SK-N-SH (cell line): ENCODE results near the gene MAMDC2. TPM values are rescaled to one million over a fixed set of nuclear protein-coding genes. Genes with fewer than 3 reads are reported as not detected.

Source experiments
- CTCF ChIA-PET: fragments of 300-600, 350-600 bp; formaldehyde crosslinking; extraction: SDS; loops from one replicate; lab custom pipeline; 2021; lab: Yijun Ruan, JAX
- POLR2A ChIA-PET: fragments of 350-600 bp; sonication (Branson Sonifier 250); formaldehyde crosslinking; extraction: SDS; loops from one replicate; lab custom pipeline; 2020; ENCODE audit warnings: antibody characterized with exemption, inconsistent platforms; lab: Yijun Ruan, JAX
- DNase-seq: peaks from one replicate; pipeline ENCODE4 v3.0.0; 2012
- H2AFZ ChIP-seq: fragments of 200-600 bp; sonication (generic); 2 replicates; pipeline ENCODE4 v1.8.1; 2016; ENCODE audit warnings: antibody characterized with exemption, mild to moderate bottlenecking, low read depth
- H3F3A ChIP-seq: fragments of 200-600 bp; sonication (generic); replicated peaks from 2 replicates; pipeline ENCODE3; 2016; ENCODE audit warnings: antibody characterized with exemption, mild to moderate bottlenecking; ENCODE audit not compliant: insufficient read depth
- H3K27ac ChIP-seq, 2 experiments: fragments of 200-500 bp in 1 of 2; fragments of 200-600 bp in 1 of 2; sonication (Bioruptor generic) in 1 of 2; sonication (generic), shearing (Covaris generic) in 1 of 2; 2 replicates each; pipeline versions ENCODE4 v1.5.1 to v1.6.1; 2014 to 2016; ENCODE audit warnings: low read depth in 2 of 2, inconsistent platforms in 1 of 2, low read length in 1 of 2, mild to moderate bottlenecking in 1 of 2, mixed read lengths in 1 of 2
- H3K27me3 ChIP-seq: fragments of 200-600 bp; sonication (generic), shearing (Covaris generic); 2 replicates; pipeline ENCODE4 v1.6.1; 2016; ENCODE audit warnings: mixed run types; ENCODE audit not compliant: insufficient read depth
- H3K36me3 ChIP-seq, 2 experiments: fragments of 200-500 bp in 1 of 2; fragments of 200-600 bp in 1 of 2; sonication (Bioruptor generic) in 1 of 2; sonication (generic) in 1 of 2; replicated peaks in 1 of 2; 2 replicates each; pipeline versions ENCODE3 to v1.5.1; 2014 to 2016; ENCODE audit warnings: low read length in 1 of 2, mild to moderate bottlenecking in 1 of 2; ENCODE audit not compliant: insufficient read depth in 2 of 2, control insufficient read depth in 1 of 2
- H3K4me1 ChIP-seq, 2 experiments: fragments of 200-500 bp in 1 of 2; fragments of 200-600 bp in 1 of 2; sonication (Bioruptor generic) in 1 of 2; sonication (generic), shearing (Covaris generic) in 1 of 2; 2 replicates each; pipeline versions ENCODE4 v1.5.1 to v1.6.1; 2014 to 2016; ENCODE audit warnings: low read depth in 1 of 2, low read length in 1 of 2, mixed run types in 1 of 2; ENCODE audit not compliant: insufficient read depth in 2 of 2, control insufficient read depth in 1 of 2
- H3K4me2 ChIP-seq: fragments of 200-600 bp; sonication (generic), shearing (Covaris generic); 2 replicates; pipeline ENCODE4 v1.6.1; 2017; ENCODE audit warnings: mixed run types
- H3K4me3 ChIP-seq, 2 experiments: fragments of 200-500 bp in 1 of 2; fragments of 200-600 bp in 1 of 2; sonication (Bioruptor generic) in 1 of 2; sonication (generic), shearing (Covaris generic) in 1 of 2; 2 replicates each; pipeline versions ENCODE4 v1.5.1 to v1.8.1; 2014 to 2016; ENCODE audit warnings: low read depth in 2 of 2, inconsistent platforms in 1 of 2, low read length in 1 of 2, mild to moderate bottlenecking in 1 of 2, mixed read lengths in 1 of 2, moderate library complexity in 1 of 2
- H3K79me2 ChIP-seq: fragments of 200-600 bp; sonication (generic); 2 replicates; pipeline ENCODE4 v1.8.1; 2017; ENCODE audit warnings: mild to moderate bottlenecking; ENCODE audit not compliant: insufficient read depth
- H3K9ac ChIP-seq: fragments of 200-600 bp; sonication (generic); 2 replicates; pipeline ENCODE4 v1.6.1; 2017; ENCODE audit warnings: mixed run types
- H3K9me2 ChIP-seq: fragments of 200-600 bp; sonication (generic); 2 replicates; pipeline ENCODE4 v1.6.1; 2017; ENCODE audit warnings: mixed run types
- H3K9me3 ChIP-seq: fragments of 200-600 bp; sonication (generic); 2 replicates; pipeline ENCODE4 v1.6.1; 2017; ENCODE audit warnings: mixed run types, mild to moderate bottlenecking, moderate library complexity
- H4K20me1 ChIP-seq: fragments of 200-600 bp; sonication (generic); 2 replicates; pipeline ENCODE4 v1.6.1; 2017; ENCODE audit warnings: mild to moderate bottlenecking, mixed run types; ENCODE audit not compliant: insufficient read depth
- EZH2phosphoT487 ChIP-seq: fragments of 200-600 bp; sonication (generic); IDR thresholded peaks from 2 replicates; pipeline ENCODE4 v1.6.1; 2017; ENCODE audit warnings: low read depth, mixed run types, mild to moderate bottlenecking, antibody characterized with exemption, moderate library complexity, borderline replicate concordance
- FOSL2 ChIP-seq: IDR thresholded peaks from 2 replicates; pipeline ENCODE4 v1.4.0; 2012; ENCODE audit warnings: low read depth, mild to moderate bottlenecking, moderate library complexity, borderline replicate concordance
- FOXJ3 ChIP-seq: sonication (generic); formaldehyde crosslinking; IDR thresholded peaks from 2 replicates; pipeline ENCODE4 v1.5.1; 2020; ENCODE audit warnings: mild to moderate bottlenecking, missing genetic modification reagents
- FOXM1 ChIP-seq: IDR thresholded peaks from 2 replicates; pipeline ENCODE4 v1.4.0; 2012; ENCODE audit warnings: low read depth, mild to moderate bottlenecking
- GABPA ChIP-seq: IDR thresholded peaks from 2 replicates; pipeline ENCODE4 v1.4.0; 2012; ENCODE audit warnings: low read depth, mild to moderate bottlenecking
- GATA2 ChIP-seq: sonication (generic); formaldehyde crosslinking; IDR thresholded peaks from 2 replicates; pipeline ENCODE4 v1.5.0; 2020; ENCODE audit warnings: mild to moderate bottlenecking, missing genetic modification reagents
- MAX ChIP-seq: IDR thresholded peaks from 2 replicates; pipeline ENCODE4 v1.4.0; 2012; ENCODE audit warnings: low read depth
- MXI1 ChIP-seq: IDR thresholded peaks from 2 replicates; pipeline ENCODE4 v1.6.1; 2012; ENCODE audit warnings: mild to moderate bottlenecking, low read depth, low read length, improper control_type of control experiment
- RAD21 ChIP-seq: IDR thresholded peaks from 2 replicates; pipeline ENCODE4 v1.6.1; 2012; ENCODE audit warnings: mild to moderate bottlenecking, low read length
- RCOR1 ChIP-seq: fragments of 150-350 bp; IDR thresholded peaks from 2 replicates; pipeline ENCODE4 v1.6.1; 2017; ENCODE audit warnings: antibody characterized with exemption, low read length
- SMC3 ChIP-seq: IDR thresholded peaks from 2 replicates; pipeline ENCODE4 v1.6.1; 2012; ENCODE audit warnings: low read depth, low read length, improper control_type of control experiment
- TCF12 ChIP-seq: IDR thresholded peaks from 2 replicates; pipeline ENCODE4 v1.4.0; 2012
- TEAD4 ChIP-seq: IDR thresholded peaks from 2 replicates; pipeline ENCODE4 v1.4.0; 2012; ENCODE audit warnings: mild to moderate bottlenecking, borderline replicate concordance; ENCODE audit not compliant: insufficient read depth
- YY1 ChIP-seq: IDR thresholded peaks from 2 replicates; pipeline ENCODE4 v1.4.0; 2012; ENCODE audit warnings: low read depth, mild to moderate bottlenecking
- ZBTB33 ChIP-seq: IDR thresholded peaks from 2 replicates; pipeline ENCODE4 v1.4.0; 2012; ENCODE audit warnings: low read depth, borderline replicate concordance
- WGBS: methylation state at CpG from one replicate; pipeline ENCODE4 v1.1.6; 2017; ENCODE audit warnings: low lambda C conversion rate; 5-methylcytosine and 5-hydroxymethylcytosine counted together
- polyA plus RNA-seq, 3 experiments: library from polyadenylated mRNA; depleted of rRNA; stranded (reverse); fragments of >200 nt; gene quantifications; 2 replicates each; pipeline ENCODE4 v1.2.3, GENCODE V29; 2012
- TF ChIP-seq, protein P1 (sequence below): fragments of 200-600 bp; sonication (generic); IDR thresholded peaks from 2 replicates; pipeline ENCODE4 v1.6.1; 2017; ENCODE audit warnings: antibody characterized with exemption, mild to moderate bottlenecking, moderate library complexity
- TF ChIP-seq, protein P2 (sequence below): IDR thresholded peaks from 2 replicates; pipeline ENCODE4; 2012
- TF ChIP-seq, protein P3 (sequence below): fragments of 150-350 bp; IDR thresholded peaks from 2 replicates; pipeline ENCODE4 v1.6.1; 2017; ENCODE audit warnings: antibody characterized with exemption, low read length, low read depth, borderline replicate concordance
- TF ChIP-seq, protein P4 (sequence below): IDR thresholded peaks from 2 replicates; pipeline ENCODE4 v1.6.1; 2012; ENCODE audit warnings: mild to moderate bottlenecking, low read depth, low read length, moderate library complexity

The MAMDC2 gene
- polyA plus RNA-seq, 1 of the 3 experiments (the other 2 are of a cell fraction): not detected

GRCh38 chr9:70260606-70261005, 217.0 kb downstream of the MAMDC2 start:
- no peak for DNase-seq
- Histone ChIP-seq H3K9me3 (no peaks in the 10 kb centered on the region), H3K9me2 (no peaks in the 10 kb centered on the region), H3K79me2 (peaks cover 88% of the 10 kb centered on the region), H3K27me3 (no peaks in the 10 kb centered on the region), H2AFZ (no peak overlapping the region), H3K4me1 (peaks cover 18 to 28% of the 10 kb centered on the region in 2 experiments), H3K9ac (no peak overlapping the region), H3K4me2 (peak overlapping the region; percentile 92), H3K36me3 (peaks cover 38 to 57% of the 10 kb centered on the region in 2 experiments), H3K27ac (no peak overlapping the region), H3K4me3 (peak overlapping the region; percentile 88 to 97; a peak in 2 of 4 replicates), H3F3A (peaks cover 13% of the 10 kb centered on the region), H4K20me1 (peaks cover 39% of the 10 kb centered on the region)
- TF ChIP-seq YY1: no peak
- TF ChIP-seq, protein P1, sequence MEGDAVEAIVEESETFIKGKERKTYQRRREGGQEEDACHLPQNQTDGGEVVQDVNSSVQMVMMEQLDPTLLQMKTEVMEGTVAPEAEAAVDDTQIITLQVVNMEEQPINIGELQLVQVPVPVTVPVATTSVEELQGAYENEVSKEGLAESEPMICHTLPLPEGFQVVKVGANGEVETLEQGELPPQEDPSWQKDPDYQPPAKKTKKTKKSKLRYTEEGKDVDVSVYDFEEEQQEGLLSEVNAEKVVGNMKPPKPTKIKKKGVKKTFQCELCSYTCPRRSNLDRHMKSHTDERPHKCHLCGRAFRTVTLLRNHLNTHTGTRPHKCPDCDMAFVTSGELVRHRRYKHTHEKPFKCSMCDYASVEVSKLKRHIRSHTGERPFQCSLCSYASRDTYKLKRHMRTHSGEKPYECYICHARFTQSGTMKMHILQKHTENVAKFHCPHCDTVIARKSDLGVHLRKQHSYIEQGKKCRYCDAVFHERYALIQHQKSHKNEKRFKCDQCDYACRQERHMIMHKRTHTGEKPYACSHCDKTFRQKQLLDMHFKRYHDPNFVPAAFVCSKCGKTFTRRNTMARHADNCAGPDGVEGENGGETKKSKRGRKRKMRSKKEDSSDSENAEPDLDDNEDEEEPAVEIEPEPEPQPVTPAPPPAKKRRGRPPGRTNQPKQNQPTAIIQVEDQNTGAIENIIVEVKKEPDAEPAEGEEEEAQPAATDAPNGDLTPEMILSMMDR: no peak
- TF ChIP-seq FOSL2: no peak
- no peak for TF ChIP-seq RAD21
- TF ChIP-seq MXI1: no peak
- TF ChIP-seq MAX: no peak
- TF ChIP-seq EZH2phosphoT487: no peak
- no peak for TF ChIP-seq TCF12
- TF ChIP-seq TEAD4: no peak
- TF ChIP-seq GATA2 (CRISPR knock-in tag): no peak
- no peak for TF ChIP-seq GABPA
- TF ChIP-seq, protein P2, sequence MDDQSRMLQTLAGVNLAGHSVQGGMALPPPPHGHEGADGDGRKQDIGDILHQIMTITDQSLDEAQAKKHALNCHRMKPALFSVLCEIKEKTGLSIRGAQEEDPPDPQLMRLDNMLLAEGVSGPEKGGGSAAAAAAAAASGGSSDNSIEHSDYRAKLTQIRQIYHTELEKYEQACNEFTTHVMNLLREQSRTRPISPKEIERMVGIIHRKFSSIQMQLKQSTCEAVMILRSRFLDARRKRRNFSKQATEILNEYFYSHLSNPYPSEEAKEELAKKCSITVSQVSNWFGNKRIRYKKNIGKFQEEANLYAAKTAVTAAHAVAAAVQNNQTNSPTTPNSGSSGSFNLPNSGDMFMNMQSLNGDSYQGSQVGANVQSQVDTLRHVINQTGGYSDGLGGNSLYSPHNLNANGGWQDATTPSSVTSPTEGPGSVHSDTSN: no peak
- TF ChIP-seq, protein P3, sequence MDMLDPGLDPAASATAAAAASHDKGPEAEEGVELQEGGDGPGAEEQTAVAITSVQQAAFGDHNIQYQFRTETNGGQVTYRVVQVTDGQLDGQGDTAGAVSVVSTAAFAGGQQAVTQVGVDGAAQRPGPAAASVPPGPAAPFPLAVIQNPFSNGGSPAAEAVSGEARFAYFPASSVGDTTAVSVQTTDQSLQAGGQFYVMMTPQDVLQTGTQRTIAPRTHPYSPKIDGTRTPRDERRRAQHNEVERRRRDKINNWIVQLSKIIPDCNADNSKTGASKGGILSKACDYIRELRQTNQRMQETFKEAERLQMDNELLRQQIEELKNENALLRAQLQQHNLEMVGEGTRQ: no peak
- TF ChIP-seq RCOR1: no peak
- no peak for TF ChIP-seq FOXM1
- TF ChIP-seq, protein P4, sequence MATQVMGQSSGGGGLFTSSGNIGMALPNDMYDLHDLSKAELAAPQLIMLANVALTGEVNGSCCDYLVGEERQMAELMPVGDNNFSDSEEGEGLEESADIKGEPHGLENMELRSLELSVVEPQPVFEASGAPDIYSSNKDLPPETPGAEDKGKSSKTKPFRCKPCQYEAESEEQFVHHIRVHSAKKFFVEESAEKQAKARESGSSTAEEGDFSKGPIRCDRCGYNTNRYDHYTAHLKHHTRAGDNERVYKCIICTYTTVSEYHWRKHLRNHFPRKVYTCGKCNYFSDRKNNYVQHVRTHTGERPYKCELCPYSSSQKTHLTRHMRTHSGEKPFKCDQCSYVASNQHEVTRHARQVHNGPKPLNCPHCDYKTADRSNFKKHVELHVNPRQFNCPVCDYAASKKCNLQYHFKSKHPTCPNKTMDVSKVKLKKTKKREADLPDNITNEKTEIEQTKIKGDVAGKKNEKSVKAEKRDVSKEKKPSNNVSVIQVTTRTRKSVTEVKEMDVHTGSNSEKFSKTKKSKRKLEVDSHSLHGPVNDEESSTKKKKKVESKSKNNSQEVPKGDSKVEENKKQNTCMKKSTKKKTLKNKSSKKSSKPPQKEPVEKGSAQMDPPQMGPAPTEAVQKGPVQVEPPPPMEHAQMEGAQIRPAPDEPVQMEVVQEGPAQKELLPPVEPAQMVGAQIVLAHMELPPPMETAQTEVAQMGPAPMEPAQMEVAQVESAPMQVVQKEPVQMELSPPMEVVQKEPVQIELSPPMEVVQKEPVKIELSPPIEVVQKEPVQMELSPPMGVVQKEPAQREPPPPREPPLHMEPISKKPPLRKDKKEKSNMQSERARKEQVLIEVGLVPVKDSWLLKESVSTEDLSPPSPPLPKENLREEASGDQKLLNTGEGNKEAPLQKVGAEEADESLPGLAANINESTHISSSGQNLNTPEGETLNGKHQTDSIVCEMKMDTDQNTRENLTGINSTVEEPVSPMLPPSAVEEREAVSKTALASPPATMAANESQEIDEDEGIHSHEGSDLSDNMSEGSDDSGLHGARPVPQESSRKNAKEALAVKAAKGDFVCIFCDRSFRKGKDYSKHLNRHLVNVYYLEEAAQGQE: no peak
- TF ChIP-seq SMC3: no peak
- TF ChIP-seq ZBTB33: no peak
- TF ChIP-seq FOXJ3 (CRISPR knock-in tag): no peak
- CTCF ChIA-PET: interaction anchor here (0.6 to 1.2 kb wide), 3 partner anchors 9 to 333 kb away, joined by 3 read pairs; no protein-coding TSS in a partner anchor
- POLR2A ChIA-PET: interaction anchor here (0.7 kb wide), 1 partner anchor 11 kb away, joined by 3 read pairs; no protein-coding TSS in a partner anchor
- WGBS: 96% methylated on average over 8 of the region's 8 CpGs
